ENCODE measurements around the gene SMYD5. TPM values are rescaled to one million over a fixed set of nuclear protein-coding genes. Genes with fewer than 3 reads are reported as not detected.

SMYD5 gene
- total RNA-seq, 1 donor from 2014 or later: 62.3 TPM

DNA sequence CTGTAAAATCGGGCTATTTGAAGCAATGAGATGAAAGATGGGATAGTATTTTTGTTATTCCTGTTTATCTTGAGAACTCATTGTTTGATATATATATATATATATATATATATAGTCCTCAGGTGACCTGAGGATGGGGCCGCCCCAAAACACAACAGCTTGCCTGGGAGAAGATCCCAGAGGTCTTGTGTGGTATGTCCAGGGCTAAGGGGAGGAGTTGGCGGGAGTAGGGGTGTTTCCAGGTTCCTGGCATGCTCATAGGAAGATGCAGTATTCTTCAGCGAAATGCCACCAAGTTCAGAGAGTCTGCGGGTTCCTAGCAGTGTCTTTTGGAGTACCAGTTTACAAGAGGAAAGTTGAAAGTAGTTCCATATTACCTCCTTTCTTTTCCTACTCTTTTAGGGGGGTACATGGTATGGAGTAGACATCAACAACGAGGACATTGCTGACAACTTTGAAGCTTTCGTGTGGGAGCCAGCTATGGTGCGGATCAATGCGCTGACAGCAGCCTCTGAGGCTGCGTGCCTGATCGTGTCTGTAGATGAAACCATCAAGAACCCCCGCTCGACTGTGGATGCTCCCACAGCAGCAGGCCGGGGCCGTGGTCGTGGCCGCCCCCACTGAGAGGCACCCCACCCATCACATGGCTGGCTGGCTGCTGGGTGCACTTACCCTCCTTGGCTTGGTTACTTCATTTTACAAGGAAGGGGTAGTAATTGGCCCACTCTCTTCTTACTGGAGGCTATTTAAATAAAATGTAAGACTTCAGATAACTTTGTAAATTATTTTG is 38.4 kb downstream of the SMYD5 start:
- no peaks in the 10 kb centered on the region for H3K9me3 Mint-ChIP-seq
- H3K36me3 Mint-ChIP-seq (ENCODE audit: low read depth): peaks cover 36% of the 10 kb centered on the region
- H3K4me3 Mint-ChIP-seq: no peak overlapping the region
- intact Hi-C loops (cut with micrococcal nuclease): no loop called here
- no peaks in the 10 kb centered on the region for H3K27me3 Mint-ChIP-seq (ENCODE audit: insufficient read depth)
- no peak for DNase-seq (ENCODE audit: low spot score)
- H3K27ac Mint-ChIP-seq: no peak overlapping the region
- H3K4me1 Mint-ChIP-seq (ENCODE audit: low read depth): no peaks in the 10 kb centered on the region

DNA sequence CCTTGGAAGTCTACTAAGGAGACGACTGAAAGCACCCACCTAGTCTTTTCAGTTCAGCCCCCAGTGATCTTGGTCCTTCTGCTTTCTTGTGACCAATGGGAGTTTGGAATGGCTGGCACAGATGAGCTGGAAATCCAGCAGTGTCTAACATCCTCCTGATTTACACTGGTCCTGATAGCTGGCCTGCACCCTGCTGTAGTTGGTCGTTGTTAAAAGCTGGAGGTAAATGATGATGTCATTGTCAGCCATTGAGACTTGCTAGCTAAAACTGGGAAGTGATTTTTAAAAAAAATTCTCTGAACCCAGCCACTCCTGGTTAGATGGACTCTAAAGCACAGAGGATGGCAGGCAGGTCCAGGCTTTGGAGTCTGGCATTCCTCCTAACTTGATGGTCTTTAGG is 39.4 kb downstream of the SMYD5 start:
- intact Hi-C loops (cut with micrococcal nuclease): no loop called here
- Mint-ChIP-seq H3K9me3 (no peaks in the 10 kb centered on the region), H3K4me3 (no peak overlapping the region), H3K27ac (no peak overlapping the region), H3K27me3 (ENCODE audit: insufficient read depth) (no peaks in the 10 kb centered on the region), H3K4me1 (ENCODE audit: low read depth) (no peaks in the 10 kb centered on the region), H3K36me3 (ENCODE audit: low read depth) (peaks cover 34% of the 10 kb centered on the region)
- no peak for DNase-seq (ENCODE audit: low spot score)

DNA sequence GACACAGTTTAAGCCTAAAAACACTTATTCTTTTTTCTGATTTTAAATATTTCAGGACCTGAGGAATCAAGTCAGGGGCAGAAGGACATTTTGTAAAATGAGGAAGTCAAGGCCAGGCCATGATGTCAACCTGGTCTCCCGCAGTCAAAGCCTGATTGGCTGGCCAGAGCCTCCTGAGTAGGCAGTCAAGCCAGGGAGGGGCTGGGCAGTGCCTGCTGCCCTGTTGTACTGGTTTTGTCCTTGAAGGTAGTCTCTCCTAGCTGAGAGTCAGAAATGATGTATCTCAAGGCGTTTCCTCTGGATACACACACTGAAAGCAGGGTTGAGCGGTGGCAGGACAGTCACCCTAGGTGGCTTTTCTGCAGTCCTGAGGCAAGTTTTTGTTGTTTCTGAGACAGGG is 39.9 kb downstream of the SMYD5 start:
- Mint-ChIP-seq H3K9me3 (no peaks in the 10 kb centered on the region), H3K4me3 (no peak overlapping the region), H3K36me3 (ENCODE audit: low read depth) (peaks cover 29% of the 10 kb centered on the region), H3K27me3 (ENCODE audit: insufficient read depth) (no peaks in the 10 kb centered on the region), H3K4me1 (ENCODE audit: low read depth) (no peaks in the 10 kb centered on the region), H3K27ac (no peak overlapping the region)
- intact Hi-C loops (cut with micrococcal nuclease): no loop called here
- no peak for DNase-seq (ENCODE audit: low spot score)

DNA sequence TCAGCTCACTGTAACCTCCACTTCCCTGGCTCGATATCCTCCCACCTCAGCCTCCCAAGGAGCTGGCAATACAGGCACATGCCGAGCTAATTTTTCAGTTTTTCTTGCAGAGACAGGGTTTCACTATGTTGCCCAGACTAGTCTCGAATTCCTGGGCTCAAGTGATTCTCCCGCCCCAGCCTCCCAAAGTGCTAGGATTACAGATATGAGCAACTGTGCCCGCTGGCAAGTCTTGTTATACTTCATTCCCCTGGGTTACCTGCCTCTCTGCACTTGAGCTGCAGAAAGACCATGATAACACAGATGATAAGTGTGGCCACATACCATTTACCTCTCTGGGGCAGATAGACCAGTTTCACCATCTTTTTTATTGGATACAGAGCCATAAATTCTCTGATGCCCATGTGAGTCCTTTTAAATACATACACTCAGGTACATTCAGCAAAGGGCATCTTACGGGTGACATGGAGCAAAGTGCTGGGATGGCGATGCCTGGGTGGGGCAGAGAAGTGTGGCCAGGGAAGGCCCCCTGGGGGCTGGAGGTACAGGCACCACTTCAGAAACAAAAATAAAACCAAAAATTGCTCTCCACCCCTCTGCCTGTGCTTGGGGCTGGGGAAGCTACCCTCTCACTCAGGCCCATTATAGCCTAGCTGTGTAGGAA is 40.4 kb downstream of the SMYD5 start:
- Mint-ChIP-seq H3K36me3 (ENCODE audit: low read depth) (peaks cover 24% of the 10 kb centered on the region), H3K4me3 (no peak overlapping the region), H3K4me1 (ENCODE audit: low read depth) (no peaks in the 10 kb centered on the region), H3K27me3 (ENCODE audit: insufficient read depth) (no peaks in the 10 kb centered on the region), H3K9me3 (no peaks in the 10 kb centered on the region), H3K27ac (no peak overlapping the region)
- intact Hi-C loops (cut with micrococcal nuclease): no loop called here
- no peak for DNase-seq (ENCODE audit: low spot score)

DNA sequence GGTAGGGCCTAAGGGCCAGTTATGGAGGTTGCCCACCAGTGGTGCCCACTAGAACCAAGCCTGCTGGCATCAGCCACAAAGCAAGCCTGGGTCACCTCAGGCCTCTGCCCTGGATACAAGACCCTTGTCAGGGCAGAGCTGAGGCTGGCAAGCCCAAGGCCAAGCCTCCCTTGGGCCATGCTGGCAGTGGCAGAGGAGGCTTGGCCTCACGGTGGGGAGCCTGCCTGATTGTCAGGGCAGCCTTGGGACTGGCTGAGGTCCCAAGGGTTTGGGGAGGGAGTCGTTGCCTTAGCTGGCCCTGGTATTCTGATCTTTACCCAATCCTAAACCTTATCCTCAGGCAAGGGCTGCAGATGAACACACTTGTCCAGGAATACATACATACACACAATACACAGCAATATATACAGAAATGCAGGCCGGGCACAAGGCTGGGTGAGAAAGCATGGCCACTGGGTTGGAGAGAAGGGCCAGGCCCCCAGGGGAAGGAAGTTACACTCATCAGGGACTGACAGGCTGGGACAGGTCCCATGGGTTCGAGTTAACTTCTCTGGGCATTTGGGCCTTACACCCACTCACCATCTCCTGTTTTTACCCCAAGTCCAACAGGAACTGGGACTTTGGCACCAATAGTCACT is 41.1 kb downstream of the SMYD5 start:
- H3K27ac Mint-ChIP-seq: no peak overlapping the region
- no peak for DNase-seq (ENCODE audit: low spot score)
- H3K36me3 Mint-ChIP-seq (ENCODE audit: low read depth): peaks cover 18% of the 10 kb centered on the region
- no peak overlapping the region for H3K4me3 Mint-ChIP-seq
- H3K27me3 Mint-ChIP-seq (ENCODE audit: insufficient read depth): no peaks in the 10 kb centered on the region
- H3K9me3 Mint-ChIP-seq: no peaks in the 10 kb centered on the region
- intact Hi-C loops (cut with micrococcal nuclease): no loop called here
- no peaks in the 10 kb centered on the region for H3K4me1 Mint-ChIP-seq (ENCODE audit: low read depth)

DNA sequence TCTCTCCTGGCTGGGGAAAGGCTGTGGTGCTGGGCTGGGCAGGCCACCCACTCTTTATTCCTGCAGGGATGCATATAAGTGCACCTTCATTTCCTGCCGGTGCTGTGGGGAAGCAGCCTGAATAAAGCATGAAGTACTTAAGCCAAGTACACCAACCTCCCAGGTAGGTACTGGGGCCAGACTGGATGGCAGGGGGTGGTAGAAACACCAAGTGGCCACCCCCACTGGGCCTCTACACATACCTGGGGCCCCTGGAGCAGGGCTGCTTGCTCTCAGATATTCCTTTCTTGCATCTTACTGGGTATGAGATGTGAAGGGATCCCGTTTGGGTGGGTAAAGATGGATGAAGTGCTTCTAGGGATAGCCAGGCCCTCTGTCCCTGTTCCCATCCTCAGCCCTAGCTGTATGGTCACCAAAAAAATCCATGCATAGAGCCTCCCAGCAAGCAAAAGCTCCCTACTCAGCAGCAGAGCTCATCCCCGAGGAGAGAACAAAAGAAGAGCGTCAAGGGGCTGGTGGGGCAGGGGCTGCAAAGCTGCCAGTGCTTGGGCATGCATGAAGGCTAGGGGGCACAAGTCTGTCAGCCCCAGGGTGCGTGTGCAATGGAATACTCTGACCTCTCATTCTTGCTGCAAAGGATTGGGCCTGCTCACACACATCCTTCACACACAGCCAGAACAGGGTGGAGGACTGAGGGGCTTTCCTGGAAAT is 42.0 kb downstream of the SMYD5 start:
- DNase-seq (ENCODE audit: low spot score): no peak
- Mint-ChIP-seq H3K27me3 (ENCODE audit: insufficient read depth) (no peaks in the 10 kb centered on the region), H3K4me1 (ENCODE audit: low read depth) (no peaks in the 10 kb centered on the region), H3K4me3 (no peak overlapping the region), H3K9me3 (no peaks in the 10 kb centered on the region), H3K36me3 (ENCODE audit: low read depth) (peaks cover 9% of the 10 kb centered on the region), H3K27ac (no peak overlapping the region)
- intact Hi-C loops (cut with micrococcal nuclease): no loop called here

DNA sequence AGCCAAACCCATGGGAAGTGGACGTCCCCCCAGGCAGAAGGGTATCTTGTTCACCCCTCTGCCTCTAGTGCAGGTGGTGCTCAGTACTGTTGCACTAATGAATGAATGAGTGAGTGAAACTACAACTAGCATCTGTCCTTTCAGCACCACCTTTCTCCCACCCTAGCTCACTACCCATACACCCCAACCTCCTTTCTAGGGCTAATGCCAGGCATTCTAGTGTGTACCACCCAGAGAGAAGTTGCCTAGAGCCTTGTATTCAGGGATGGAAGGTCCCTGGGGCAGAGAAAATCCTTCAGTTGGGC is 42.5 kb downstream of the SMYD5 start:
- intact Hi-C loops (cut with micrococcal nuclease): no loop called here
- Mint-ChIP-seq H3K4me3 (no peak overlapping the region), H3K36me3 (ENCODE audit: low read depth) (peaks cover 10% of the 10 kb centered on the region), H3K4me1 (ENCODE audit: low read depth) (no peaks in the 10 kb centered on the region), H3K9me3 (no peaks in the 10 kb centered on the region), H3K27ac (no peak overlapping the region), H3K27me3 (ENCODE audit: insufficient read depth) (no peaks in the 10 kb centered on the region)
- DNase-seq (ENCODE audit: low spot score): no peak

DNA sequence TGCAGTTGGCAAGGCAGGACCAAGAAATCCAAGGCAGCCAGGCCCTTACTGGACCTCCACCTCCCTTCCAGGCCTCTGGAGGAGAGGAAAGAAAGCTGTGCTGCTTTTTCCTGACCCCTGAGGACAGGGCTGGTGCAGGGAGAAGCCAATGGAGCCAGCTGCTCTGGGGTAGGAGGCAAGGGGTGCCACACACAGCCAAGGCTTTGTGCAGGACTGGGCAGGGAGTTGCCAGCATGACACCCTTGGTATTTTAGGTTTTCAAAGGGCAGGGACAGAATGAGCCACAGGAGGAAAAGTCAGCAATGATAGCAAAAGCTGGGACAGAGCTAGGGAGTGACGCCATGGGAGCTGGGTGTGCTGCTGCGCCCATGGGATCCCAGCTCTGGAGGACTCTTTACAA is 43.0 kb downstream of the SMYD5 start:
- Mint-ChIP-seq H3K27me3 (ENCODE audit: insufficient read depth) (no peaks in the 10 kb centered on the region), H3K9me3 (no peaks in the 10 kb centered on the region), H3K36me3 (ENCODE audit: low read depth) (peaks cover 11% of the 10 kb centered on the region), H3K4me1 (ENCODE audit: low read depth) (no peaks in the 10 kb centered on the region), H3K4me3 (no peak overlapping the region), H3K27ac (no peak overlapping the region)
- no peak for DNase-seq (ENCODE audit: low spot score)
- intact Hi-C loops (cut with micrococcal nuclease): no loop called here

DNA sequence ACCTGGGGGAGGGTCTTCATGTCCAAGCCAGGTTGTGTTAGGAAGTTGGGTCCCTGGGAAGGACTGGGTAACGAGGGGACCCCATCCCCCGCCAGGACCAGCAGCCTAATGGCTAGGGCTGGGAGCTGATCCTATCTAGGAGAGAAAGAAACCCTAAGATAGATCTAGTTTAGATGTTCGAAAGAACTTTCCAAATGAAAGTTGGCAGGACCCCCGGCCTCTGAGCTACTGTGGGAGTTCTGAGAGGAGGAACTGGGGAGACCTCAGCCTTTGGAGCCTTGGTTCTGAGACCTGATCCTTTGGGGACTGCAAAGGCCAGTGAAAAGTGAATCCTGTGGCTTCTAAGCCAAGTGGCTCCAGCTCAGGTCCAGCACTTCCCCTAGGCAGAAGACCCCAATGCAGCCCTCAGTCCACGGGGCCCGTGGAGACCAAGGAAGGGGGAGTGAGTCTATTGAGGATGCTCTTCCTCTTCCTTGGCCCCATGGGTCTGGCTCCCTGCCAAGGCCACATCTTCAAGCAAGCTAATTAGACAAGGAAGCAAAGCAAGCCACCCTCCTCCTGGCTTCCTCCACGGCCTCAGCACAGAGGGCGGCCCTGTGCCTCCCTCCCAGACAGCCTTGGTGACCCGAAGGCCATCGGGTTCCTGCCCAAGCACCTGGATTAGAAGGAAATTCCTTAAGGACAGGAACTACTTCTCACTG is 43.5 kb downstream of the SMYD5 start:
- Mint-ChIP-seq H3K4me1 (ENCODE audit: low read depth) (no peaks in the 10 kb centered on the region), H3K27ac (no peak overlapping the region), H3K27me3 (ENCODE audit: insufficient read depth) (no peaks in the 10 kb centered on the region), H3K36me3 (ENCODE audit: low read depth) (peaks cover 11% of the 10 kb centered on the region), H3K9me3 (no peaks in the 10 kb centered on the region), H3K4me3 (no peak overlapping the region)
- intact Hi-C loops (cut with micrococcal nuclease): no loop called here
- DNase-seq (ENCODE audit: low spot score): no peak

DNA sequence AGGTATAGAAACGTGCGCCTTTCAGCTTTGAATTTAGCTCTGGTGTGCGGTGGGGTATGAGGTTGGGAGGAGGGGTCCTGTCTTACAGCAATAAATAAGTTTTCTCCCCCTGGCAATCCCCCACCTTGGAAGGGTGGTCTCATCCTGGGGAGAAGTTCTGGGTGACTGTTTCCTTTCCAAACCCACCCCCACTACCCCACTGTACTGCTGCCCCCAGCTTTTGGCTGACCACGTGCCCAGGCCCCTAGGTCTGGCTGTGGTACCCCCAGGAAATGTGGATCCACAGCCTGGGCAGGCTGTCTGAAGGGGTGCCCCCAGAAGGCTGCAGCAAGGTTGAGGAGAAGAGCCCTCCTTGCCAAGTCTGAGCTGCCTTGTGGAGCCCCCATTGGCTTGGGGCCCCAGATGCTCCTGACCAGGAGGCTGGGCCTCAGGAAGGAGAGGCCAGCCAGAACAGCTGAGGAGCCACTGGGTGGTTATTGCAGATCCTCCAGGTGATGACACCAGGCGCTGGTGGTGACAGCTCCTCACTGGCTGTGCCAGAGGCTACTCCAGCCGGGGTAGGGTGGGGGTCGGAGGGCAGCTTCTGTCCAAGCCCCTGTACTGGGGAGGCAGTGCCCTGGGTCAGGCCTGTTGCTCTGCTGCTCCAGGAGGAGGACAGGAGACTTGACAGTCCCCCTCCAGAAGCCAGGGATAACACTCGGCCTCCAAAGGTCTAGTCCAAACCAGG is 44.3 kb downstream of the SMYD5 start:
- Mint-ChIP-seq H3K27me3 (ENCODE audit: insufficient read depth) (no peaks in the 10 kb centered on the region), H3K9me3 (no peaks in the 10 kb centered on the region), H3K4me3 (no peak overlapping the region), H3K27ac (no peak overlapping the region), H3K36me3 (ENCODE audit: low read depth) (peaks cover 10% of the 10 kb centered on the region), H3K4me1 (ENCODE audit: low read depth) (no peaks in the 10 kb centered on the region)
- intact Hi-C loops (cut with micrococcal nuclease): no loop called here
- DNase-seq (ENCODE audit: low spot score): no peak

DNA sequence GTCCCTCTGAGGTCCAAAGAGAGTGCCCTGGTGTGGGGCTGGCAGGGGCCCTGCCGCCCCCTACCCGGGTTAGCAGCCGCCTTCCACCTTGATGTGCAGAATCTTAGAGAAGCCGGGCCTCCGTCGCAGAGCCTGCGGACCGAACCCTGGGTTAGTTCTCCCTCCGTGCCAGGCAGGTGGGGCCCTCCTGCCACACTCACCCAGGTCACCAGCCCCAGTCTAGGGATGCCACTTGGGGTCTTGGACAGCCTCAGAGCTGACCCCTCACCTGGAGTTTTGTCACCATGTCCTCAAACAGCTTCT is 44.8 kb downstream of the SMYD5 start:
- DNase-seq (ENCODE audit: low spot score): no peak
- no peaks in the 10 kb centered on the region for H3K9me3 Mint-ChIP-seq
- intact Hi-C loops (cut with micrococcal nuclease): no loop called here
- H3K27ac Mint-ChIP-seq: no peak overlapping the region
- H3K27me3 Mint-ChIP-seq (ENCODE audit: insufficient read depth): no peaks in the 10 kb centered on the region
- peaks cover 10% of the 10 kb centered on the region for H3K36me3 Mint-ChIP-seq (ENCODE audit: low read depth)
- H3K4me3 Mint-ChIP-seq: no peak overlapping the region
- no peaks in the 10 kb centered on the region for H3K4me1 Mint-ChIP-seq (ENCODE audit: low read depth)

DNA sequence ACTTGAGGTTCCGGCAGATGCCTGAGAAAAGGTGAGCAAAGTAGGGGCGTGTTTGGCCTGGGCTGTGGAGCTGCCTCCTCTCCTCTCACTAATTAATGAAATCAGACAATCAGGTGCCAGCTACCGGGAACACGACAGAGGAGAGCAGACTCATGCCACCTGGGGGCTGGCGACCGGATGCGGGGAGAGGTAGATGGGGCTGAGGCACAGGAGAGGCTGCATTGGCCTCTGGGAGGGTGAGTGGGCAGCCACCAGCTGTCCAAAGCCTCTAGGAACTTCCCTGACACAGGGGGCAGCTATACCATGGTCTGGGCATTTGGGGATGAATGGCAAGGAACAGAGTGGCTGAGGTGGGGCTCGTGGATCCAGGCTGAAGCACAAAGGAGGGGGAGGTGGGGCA is 45.2 kb downstream of the SMYD5 start:
- no peak for DNase-seq (ENCODE audit: low spot score)
- Mint-ChIP-seq H3K36me3 (ENCODE audit: low read depth) (peaks cover 10% of the 10 kb centered on the region), H3K4me3 (no peak overlapping the region), H3K27ac (no peak overlapping the region), H3K27me3 (ENCODE audit: insufficient read depth) (no peaks in the 10 kb centered on the region), H3K4me1 (ENCODE audit: low read depth) (no peaks in the 10 kb centered on the region), H3K9me3 (no peaks in the 10 kb centered on the region)
- intact Hi-C loops (cut with micrococcal nuclease): no loop called here
